HEK293T (cell line): ENCODE data around the gene GRIP1.

Experiments used
- CTCF ChIA-PET: fragments of 350-600 bp; formaldehyde crosslinking; extraction: SDS; loops from one replicate; lab custom pipeline; 2021; ENCODE audit warnings: antibody characterized with exemption, inconsistent platforms; lab: Yijun Ruan, JAX
- POLR2A ChIA-PET: fragments of 350-600 bp; formaldehyde crosslinking; extraction: SDS; loops from one replicate; lab custom pipeline; 2020; ENCODE audit warnings: antibody characterized with exemption, inconsistent platforms; lab: Yijun Ruan, JAX
- DNase-seq: peaks from one replicate; pipeline ENCODE4 v3.0.0; 2012; ENCODE audit warnings: mixed read lengths; ENCODE audit errors: extremely low spot score
- ARNT ChIP-seq: fragments of 450-650 bp; IDR thresholded peaks from 2 replicates; pipeline ENCODE4 v1.6.1; 2017; ENCODE audit warnings: mild to moderate bottlenecking
- BHLHE40 ChIP-seq: fragments of 450-650 bp; IDR thresholded peaks from 2 replicates; pipeline ENCODE4 v1.6.1; 2016; ENCODE audit warnings: mild to moderate bottlenecking, moderate library complexity, borderline replicate concordance
- CTBP1 ChIP-seq: fragments of 450-650 bp; IDR thresholded peaks from 2 replicates; pipeline ENCODE4 v1.6.1; 2016; ENCODE audit warnings: borderline replicate concordance
- ELF4 ChIP-seq: fragments of 450-650 bp; IDR thresholded peaks from 2 replicates; pipeline ENCODE4 v1.6.1; 2017; ENCODE audit warnings: antibody characterized with exemption
- FOXA1 ChIP-seq: fragments of 450-650 bp; IDR thresholded peaks from 2 replicates; pipeline ENCODE4 v1.6.1; 2016; ENCODE audit warnings: mild to moderate bottlenecking
- FOXK2 ChIP-seq: fragments of 450-650 bp; IDR thresholded peaks from 2 replicates; pipeline ENCODE4 v1.6.1; 2016; ENCODE audit warnings: mild to moderate bottlenecking
- FOXM1 ChIP-seq: fragments of 450-650 bp; IDR thresholded peaks from 2 replicates; pipeline ENCODE4 v1.6.1; 2017; ENCODE audit warnings: mild to moderate bottlenecking, borderline replicate concordance
- HDGF ChIP-seq: fragments of 450-650 bp; IDR thresholded peaks from 2 replicates; pipeline ENCODE4 v1.6.1; 2017; ENCODE audit warnings: antibody characterized with exemption, borderline replicate concordance
- L3MBTL2 ChIP-seq: fragments of 450-650 bp; conservative IDR thresholded peaks from 2 replicates; pipeline ENCODE4 v1.6.1; 2016; ENCODE audit warnings: mild to moderate bottlenecking
- LEF1 ChIP-seq: fragments of 450-650 bp; IDR thresholded peaks from 2 replicates; pipeline ENCODE4 v1.6.1; 2017; ENCODE audit warnings: mild to moderate bottlenecking, borderline replicate concordance
- NFRKB ChIP-seq: fragments of 450-650 bp; IDR thresholded peaks from 2 replicates; pipeline ENCODE4 v1.6.1; 2016; ENCODE audit warnings: mild to moderate bottlenecking, moderate library complexity
- PKNOX1 ChIP-seq: fragments of 450-650 bp; IDR thresholded peaks from 2 replicates; pipeline ENCODE4 v1.6.1; 2016
- SP1 ChIP-seq: fragments of 450-650 bp; IDR thresholded peaks from 2 replicates; pipeline ENCODE4 v1.6.1; 2017
- SUZ12 ChIP-seq: fragments of 450-650 bp; IDR thresholded peaks from 2 replicates; pipeline ENCODE4 v1.6.1; 2016; ENCODE audit warnings: mild to moderate bottlenecking
- TARDBP ChIP-seq: fragments of 450-650 bp; IDR thresholded peaks from 2 replicates; pipeline ENCODE4 v1.6.1; 2016
- ZNF384 ChIP-seq: fragments of 450-650 bp; IDR thresholded peaks from 2 replicates; pipeline ENCODE4 v1.6.1; 2016

GRIP1 gene

GRCh38 chr12:66669541-66669940 is 9.3 kb downstream of the GRIP1 start:
- DNase-seq, result no peak
- POLR2A ChIA-PET, result no interaction called here
- CTCF ChIA-PET, result no interaction called here
- TF ChIP-seq TARDBP (no peak), BHLHE40 (no peak), SUZ12 (no peak), PKNOX1 (peak; percentile 48; the same call in 1 of the 2 replicates), HDGF (no peak), LEF1 (no peak)

- no peak for TF ChIP-seq SP1
- no peak for TF ChIP-seq FOXK2
- no peak for TF ChIP-seq HDGF
- no peak for TF ChIP-seq ARNT
- TF ChIP-seq FOXM1, result no peak
- TF ChIP-seq SUZ12, result no peak
- TF ChIP-seq BHLHE40, result no peak
- no peak for TF ChIP-seq NFRKB
- TF ChIP-seq TARDBP, result no peak
- no peak for TF ChIP-seq L3MBTL2
- TF ChIP-seq PKNOX1, result no peak
- ChIA-PET POLR2A (no interaction called here), CTCF (interaction anchor here (0.7 kb wide), 1 partner anchor 399 kb away, joined by 3 read pairs; no protein-coding TSS in a partner anchor)
- DNase-seq, result no peak
Observed at GRCh38 chr12:66668311-66668710, 10.6 kb downstream of the GRIP1 start.

GRCh38 chr12:66667906-66668305 is 11.0 kb downstream of the GRIP1 start:
- no peak for DNase-seq
- POLR2A ChIA-PET, result no interaction called here
- CTCF ChIA-PET, result no interaction called here
- TF ChIP-seq ELF4 (no peak), LEF1 (no peak), SP1 (no peak), FOXM1 (no peak), SUZ12 (no peak), FOXK2 (no peak), HDGF (no peak)

- TF ChIP-seq FOXM1 (no peak), FOXA1 (no peak), SUZ12 (no peak), LEF1 (no peak), L3MBTL2 (no peak), HDGF (no peak), ZNF384 (no peak), NFRKB (no peak), BHLHE40 (no peak), ELF4 (no peak), PKNOX1 (no peak), CTBP1 (no peak), ARNT (no peak), SP1 (no peak), FOXK2 (no peak), TARDBP (no peak)
- POLR2A ChIA-PET, result no interaction called here
- no peak for DNase-seq
- CTCF ChIA-PET, result no interaction called here
Observed at GRCh38 chr12:66666481-66666880, 12.4 kb downstream of the GRIP1 start.

DNA sequence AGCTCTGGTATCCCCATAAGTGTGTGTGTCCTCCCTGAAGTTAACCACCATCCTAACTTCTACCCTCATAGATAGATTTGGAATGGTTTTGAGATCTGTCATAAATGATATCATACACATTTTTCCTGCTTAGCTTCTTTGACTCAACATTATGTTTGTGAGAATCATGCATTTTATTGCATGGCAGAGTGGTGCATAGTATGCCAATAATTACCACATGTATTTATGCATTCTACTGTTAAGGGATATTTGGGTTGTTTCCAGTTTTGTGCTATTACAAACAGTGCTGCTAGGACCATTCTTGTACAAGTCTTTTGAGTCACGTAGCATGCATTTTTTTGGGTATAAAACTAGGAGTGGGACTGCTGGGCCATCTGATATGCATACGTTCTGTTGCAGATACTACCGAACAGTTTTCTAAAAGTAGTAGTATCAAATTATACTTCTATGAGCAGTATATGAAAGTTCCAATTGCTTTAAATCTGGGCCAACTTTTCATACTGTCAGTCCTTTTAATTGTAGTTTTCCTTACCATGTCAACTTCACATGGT is 13.4 kb downstream of the GRIP1 start:
- no peak for DNase-seq
- TF ChIP-seq FOXK2 (no peak), ZNF384 (no peak), PKNOX1 (no peak), ARNT (no peak), SUZ12 (no peak), HDGF (no peak), L3MBTL2 (no peak), BHLHE40 (no peak), CTBP1 (no peak), LEF1 (no peak), SP1 (no peak)
- CTCF ChIA-PET, result no interaction called here
- POLR2A ChIA-PET, result no interaction called here

GRCh38 chr12:66664076-66664475 is 14.8 kb downstream of the GRIP1 start:
- POLR2A ChIA-PET, result no interaction called here
- no peak for DNase-seq

More at GRCh38 chr12:66664076-66664475, 14.8 kb downstream of the GRIP1 start:
- TF ChIP-seq ELF4 (no peak), LEF1 (no peak), BHLHE40 (no peak), HDGF (no peak), CTBP1 (no peak), FOXK2 (no peak), NFRKB (no peak), SP1 (no peak), ZNF384 (no peak), SUZ12 (no peak), L3MBTL2 (no peak), PKNOX1 (no peak), FOXA1 (no peak), TARDBP (no peak), ARNT (no peak), FOXM1 (no peak)
- CTCF ChIA-PET, result no interaction called here
